Liver (tissue), 3 donors: Measurements from ENCODE around the gene THOC1.

Experiments used
- TAF1 ChIP-seq: conservative IDR thresholded peaks from 2 replicates; pipeline ENCODE4 v1.6.1; 2016; ENCODE audit warnings: antibody characterized with exemption, mild to moderate bottlenecking
- TF ChIP-seq, protein P1 (sequence below): fragments of 150-350 bp; IDR thresholded peaks from 2 replicates; pipeline ENCODE4 v1.5.1; 2017; ENCODE audit warnings: improper control_type of control experiment, low read depth, low read length; ENCODE audit not compliant: missing input control
- TF ChIP-seq, protein P2 (sequence below): IDR thresholded peaks from 2 replicates; pipeline ENCODE4 v1.6.1; 2016; ENCODE audit warnings: antibody characterized with exemption
- donor health status: healthy.
- donor health status: healthy.

DNA sequence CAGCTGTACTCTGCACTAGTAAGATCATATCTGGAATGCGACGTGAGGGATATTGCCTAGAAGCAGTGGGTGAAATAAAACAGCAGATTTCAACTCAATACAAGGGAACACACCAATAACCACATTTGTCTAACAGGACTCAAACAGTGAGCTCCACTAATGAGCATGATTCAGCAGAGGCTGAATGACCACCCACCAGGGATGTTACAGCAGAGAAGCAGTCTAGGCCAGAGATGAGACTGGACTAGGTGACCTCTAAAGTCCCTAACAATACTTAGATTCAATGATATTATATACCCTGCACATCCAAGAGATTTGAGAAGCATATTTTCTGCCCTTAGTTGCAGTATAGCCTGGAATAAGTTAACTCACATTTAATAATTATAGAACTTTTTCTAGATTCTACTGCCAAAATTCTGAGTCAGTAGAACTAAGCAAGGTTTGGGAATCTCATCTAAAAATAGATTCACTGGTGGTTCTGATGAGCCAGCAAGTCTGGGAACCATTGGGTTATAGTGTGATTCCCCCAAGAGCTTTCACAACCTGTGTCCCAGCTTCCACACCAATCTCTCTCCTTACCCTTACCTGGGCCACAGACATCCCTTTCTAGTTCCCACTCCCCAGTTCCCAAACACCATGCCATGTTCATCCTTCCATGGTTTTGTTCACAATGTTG lies 6.3 kb downstream of the THOC1 start:
- TF ChIP-seq, protein P1, sequence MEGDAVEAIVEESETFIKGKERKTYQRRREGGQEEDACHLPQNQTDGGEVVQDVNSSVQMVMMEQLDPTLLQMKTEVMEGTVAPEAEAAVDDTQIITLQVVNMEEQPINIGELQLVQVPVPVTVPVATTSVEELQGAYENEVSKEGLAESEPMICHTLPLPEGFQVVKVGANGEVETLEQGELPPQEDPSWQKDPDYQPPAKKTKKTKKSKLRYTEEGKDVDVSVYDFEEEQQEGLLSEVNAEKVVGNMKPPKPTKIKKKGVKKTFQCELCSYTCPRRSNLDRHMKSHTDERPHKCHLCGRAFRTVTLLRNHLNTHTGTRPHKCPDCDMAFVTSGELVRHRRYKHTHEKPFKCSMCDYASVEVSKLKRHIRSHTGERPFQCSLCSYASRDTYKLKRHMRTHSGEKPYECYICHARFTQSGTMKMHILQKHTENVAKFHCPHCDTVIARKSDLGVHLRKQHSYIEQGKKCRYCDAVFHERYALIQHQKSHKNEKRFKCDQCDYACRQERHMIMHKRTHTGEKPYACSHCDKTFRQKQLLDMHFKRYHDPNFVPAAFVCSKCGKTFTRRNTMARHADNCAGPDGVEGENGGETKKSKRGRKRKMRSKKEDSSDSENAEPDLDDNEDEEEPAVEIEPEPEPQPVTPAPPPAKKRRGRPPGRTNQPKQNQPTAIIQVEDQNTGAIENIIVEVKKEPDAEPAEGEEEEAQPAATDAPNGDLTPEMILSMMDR: no peak
- no peak for TF ChIP-seq TAF1
- TF ChIP-seq, protein P2, sequence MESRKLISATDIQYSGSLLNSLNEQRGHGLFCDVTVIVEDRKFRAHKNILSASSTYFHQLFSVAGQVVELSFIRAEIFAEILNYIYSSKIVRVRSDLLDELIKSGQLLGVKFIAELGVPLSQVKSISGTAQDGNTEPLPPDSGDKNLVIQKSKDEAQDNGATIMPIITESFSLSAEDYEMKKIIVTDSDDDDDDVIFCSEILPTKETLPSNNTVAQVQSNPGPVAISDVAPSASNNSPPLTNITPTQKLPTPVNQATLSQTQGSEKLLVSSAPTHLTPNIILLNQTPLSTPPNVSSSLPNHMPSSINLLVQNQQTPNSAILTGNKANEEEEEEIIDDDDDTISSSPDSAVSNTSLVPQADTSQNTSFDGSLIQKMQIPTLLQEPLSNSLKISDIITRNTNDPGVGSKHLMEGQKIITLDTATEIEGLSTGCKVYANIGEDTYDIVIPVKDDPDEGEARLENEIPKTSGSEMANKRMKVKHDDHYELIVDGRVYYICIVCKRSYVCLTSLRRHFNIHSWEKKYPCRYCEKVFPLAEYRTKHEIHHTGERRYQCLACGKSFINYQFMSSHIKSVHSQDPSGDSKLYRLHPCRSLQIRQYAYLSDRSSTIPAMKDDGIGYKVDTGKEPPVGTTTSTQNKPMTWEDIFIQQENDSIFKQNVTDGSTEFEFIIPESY: no peak
